A673 (cell line): Measurements from ENCODE around the gene TH. TPM values are rescaled to one million over a fixed set of nuclear protein-coding genes. Genes with fewer than 3 reads are reported as not detected.
"Not testable (repeated sequence)": the region's sequence is repeated elsewhere in the genome, so short reads cannot be mapped to it uniquely, and the experiment has no call there.

Experiments used
- BruUV-seq: library from RNA; stranded (reverse); fragments of 400-500 nt; replicated peaks from 2 replicates; lab custom pipeline; 2021; lab: Mats Ljungman, UMichigan
- CTCF ChIA-PET: fragments of 300-600 bp; sonication (Branson Sonifier 250); formaldehyde crosslinking; loops from one replicate; lab custom pipeline; 2022; ENCODE audit warnings: antibody characterized with exemption; lab: Charles Lee
- POLR2A ChIA-PET: fragments of 300-600 bp; sonication (Branson Sonifier 250); formaldehyde crosslinking; loops from one replicate; lab custom pipeline; 2022; ENCODE audit warnings: antibody characterized with exemption; ENCODE audit not compliant: low non-redundant PET; lab: Charles Lee
- DNase-seq: peaks from one replicate; pipeline ENCODE4 v3.0.0-alpha.2; 2015; ENCODE audit warnings: low spot score
- H3K27ac ChIP-seq: fragments of 200-600 bp; sonication (generic); 2 replicates; pipeline ENCODE4 v1.5.1; 2016; ENCODE audit warnings: mixed run types, low read depth, mild to moderate bottlenecking, mixed read lengths, antibody characterized with exemption, low read length; ENCODE audit not compliant: poor library complexity, severe bottlenecking
- H3K27me3 ChIP-seq: fragments of 200-600 bp; sonication (generic); replicated peaks from 2 replicates; pipeline ENCODE4 v1.6.1; 2017; ENCODE audit warnings: mixed run types, low read depth, mild to moderate bottlenecking, mixed read lengths, antibody characterized with exemption, low read length; ENCODE audit not compliant: insufficient read depth, poor library complexity
- H3K36me3 ChIP-seq: fragments of 200-600 bp; sonication (generic); 2 replicates; pipeline ENCODE4 v1.6.1; 2016; ENCODE audit warnings: mixed run types, mild to moderate bottlenecking, mixed read lengths, antibody characterized with exemption, low read length; ENCODE audit not compliant: insufficient read depth, poor library complexity, severe bottlenecking
- H3K4me1 ChIP-seq: fragments of 200-600 bp; sonication (generic); 2 replicates; pipeline ENCODE4 v1.6.1; 2017; ENCODE audit warnings: mixed run types, mild to moderate bottlenecking, mixed read lengths, antibody characterized with exemption, low read length; ENCODE audit not compliant: insufficient read depth, poor library complexity, severe bottlenecking
- H3K4me3 ChIP-seq: fragments of 200-600 bp; sonication (generic); 2 replicates; pipeline ENCODE4 v1.5.1; 2016; ENCODE audit warnings: low read depth, mixed run types, mild to moderate bottlenecking, mixed read lengths, low read length; ENCODE audit not compliant: poor library complexity, severe bottlenecking
- H3K9me3 ChIP-seq: fragments of 200-600 bp; sonication (generic); 2 replicates; pipeline ENCODE4 v1.6.1; 2016; ENCODE audit warnings: mixed run types, low read depth, mild to moderate bottlenecking, mixed read lengths, antibody characterized with exemption, low read length; ENCODE audit not compliant: poor library complexity, severe bottlenecking
- CTCF ChIP-seq: fragments of 300-800, 200-600 bp; sonication (generic); conservative IDR thresholded peaks from 2 replicates; pipeline ENCODE4 v1.5.1; 2017; ENCODE audit warnings: low read depth, mild to moderate bottlenecking, antibody characterized with exemption, low read length, moderate library complexity, mixed read lengths
- EZH2 ChIP-seq: fragments of 200-600 bp; sonication (generic); IDR thresholded peaks from 2 replicates; pipeline ENCODE4 v1.6.1; 2017; ENCODE audit warnings: borderline replicate concordance, low read depth, mild to moderate bottlenecking, mixed read lengths, antibody characterized with exemption, low read length; ENCODE audit not compliant: poor library complexity, severe bottlenecking
- intact Hi-C: fragments of 100-400 bp; cut with micrococcal nuclease; formaldehyde crosslinking; loops from one replicate; pipeline ENCODE4 v1.10.0; 2022; ENCODE audit not compliant: unreplicated experiment
- total RNA-seq: library from RNA; stranded (reverse); gene quantifications from 2 replicates; pipeline ENCODE4 v1.2.3, GENCODE V29; 2021

Gene TH
- total RNA-seq, 1 experiment from 2014 or later: not detected

GRCh38 chr11:2128130-2128510 lies 43.5 kb downstream of the TH start:
- TF ChIP-seq EZH2: no peak
- no peak for TF ChIP-seq CTCF
- no peak for DNase-seq
- intact Hi-C loops: no loop called here
- H3K36me3 ChIP-seq: no peaks in the 10 kb centered on the region
- H3K9me3 ChIP-seq: no peaks in the 10 kb centered on the region
- no TSS peak for BruUV-seq
- H3K27me3 ChIP-seq: no peaks in the 10 kb centered on the region
- H3K27ac ChIP-seq: no peak overlapping the region
- no peak overlapping the region for H3K4me3 ChIP-seq
- H3K4me1 ChIP-seq: no peaks in the 10 kb centered on the region
- ChIA-PET POLR2A (no interaction called here), CTCF (no interaction called here)

- ChIA-PET POLR2A (no interaction called here), CTCF (no interaction called here)
- DNase-seq: no peak
- Histone ChIP-seq H3K4me3 (no peak overlapping the region), H3K27ac (no peak overlapping the region), H3K4me1 (no peaks in the 10 kb centered on the region), H3K9me3 (no peaks in the 10 kb centered on the region), H3K36me3 (no peaks in the 10 kb centered on the region), H3K27me3 (no peaks in the 10 kb centered on the region)
- intact Hi-C loops: no loop called here
- no TSS peak for BruUV-seq
- no peak for TF ChIP-seq CTCF
- no peak for TF ChIP-seq EZH2
Observed at GRCh38 chr11:2127482-2128129, 44.0 kb downstream of the TH start.

GRCh38 chr11:2126520-2127085 lies 45.0 kb downstream of the TH start:
- BruUV-seq: no TSS peak
- Histone ChIP-seq H3K4me3 (no peak overlapping the region), H3K4me1 (no peaks in the 10 kb centered on the region), H3K9me3 (no peaks in the 10 kb centered on the region), H3K27me3 (no peaks in the 10 kb centered on the region), H3K36me3 (no peaks in the 10 kb centered on the region), H3K27ac (no peak overlapping the region)
- CTCF ChIA-PET: no interaction called here
- POLR2A ChIA-PET: no interaction called here
- intact Hi-C loops: no loop called here
- TF ChIP-seq CTCF (no peak), EZH2 (no peak)
- DNase-seq: no peak

GRCh38 chr11:2124736-2125484 lies 46.7 kb downstream of the TH start:
- H3K27me3 ChIP-seq, H3K27ac ChIP-seq, H3K4me3 ChIP-seq, intact Hi-C loops, H3K9me3 ChIP-seq, H3K36me3 ChIP-seq, CTCF ChIA-PET, DNase-seq, POLR2A ChIA-PET, H3K4me1 ChIP-seq, BruUV-seq: not testable (repeated sequence)
